T-helper 2 cell treated with Interferon-gamma antibody and Interleukin-4, amounts not matched to agents 100 ng/mL and 5 ng/mL, for 36 hours (primary cell): ENCODE measurements around the gene MEIS3. TPM values are rescaled to one million over a fixed set of nuclear protein-coding genes. Genes with fewer than 3 reads are reported as not detected.
"Not testable (repeated sequence)": the region's sequence is repeated elsewhere in the genome, so short reads cannot be mapped to it uniquely, and the experiment has no call there.

ENCODE experiments used
- intact Hi-C: fragments of 100-400 bp; cut with micrococcal nuclease; formaldehyde crosslinking; loops from one replicate; pipeline ENCODE4 v1.15.1; 2023
- total RNA-seq: library from RNA; stranded (reverse); gene quantifications from 2 replicates; pipeline ENCODE4 v1.2.3, GENCODE V29; 2022

The MEIS3 gene
- total RNA-seq, 1 donor from 2014 or later: 0.20 TPM

DNA sequence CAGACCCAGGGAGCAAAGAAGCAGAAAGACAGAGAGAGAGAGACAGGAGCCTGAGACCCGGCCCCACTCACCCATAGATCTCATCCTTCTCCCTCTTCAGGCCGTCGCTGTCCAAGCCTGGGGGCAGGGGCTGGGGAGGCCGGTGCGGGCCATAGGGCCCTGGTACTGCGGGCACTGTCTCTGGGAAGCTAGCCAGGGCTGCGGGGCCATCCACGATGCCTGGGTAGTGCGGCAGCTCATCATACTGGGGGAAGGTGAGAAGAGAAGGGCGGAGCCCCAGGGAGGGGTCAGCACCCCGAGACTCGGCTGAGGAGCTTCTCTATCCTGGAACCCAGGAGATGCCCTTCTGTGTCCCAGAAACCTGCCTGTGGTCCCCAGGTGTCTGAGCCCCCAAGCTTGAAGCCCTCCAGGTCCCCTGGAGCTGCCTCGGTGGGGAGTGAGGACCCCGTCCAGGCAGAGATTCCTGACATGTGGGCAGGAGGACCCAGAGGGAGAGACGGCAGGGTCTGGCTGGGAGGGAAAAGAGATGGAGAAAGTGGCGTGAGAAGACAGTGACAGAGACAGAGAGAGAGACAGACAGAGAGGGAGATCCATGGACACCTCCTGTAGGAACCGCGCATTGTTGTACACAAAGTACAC, 2.1 kb downstream of the MEIS3 start:
- intact Hi-C loops: no loop called here

- intact Hi-C loops: no loop called here
These were observed 2.7 kb downstream of the MEIS3 start for GRCh38 chr19:47416643-47416985.

- intact Hi-C loops: no loop called here
These were observed 3.2 kb downstream of the MEIS3 start for GRCh38 chr19:47415953-47416642.

GRCh38 chr19:47414469-47414868, 4.9 kb downstream of the MEIS3 start:
- intact Hi-C loops: no loop called here

DNA sequence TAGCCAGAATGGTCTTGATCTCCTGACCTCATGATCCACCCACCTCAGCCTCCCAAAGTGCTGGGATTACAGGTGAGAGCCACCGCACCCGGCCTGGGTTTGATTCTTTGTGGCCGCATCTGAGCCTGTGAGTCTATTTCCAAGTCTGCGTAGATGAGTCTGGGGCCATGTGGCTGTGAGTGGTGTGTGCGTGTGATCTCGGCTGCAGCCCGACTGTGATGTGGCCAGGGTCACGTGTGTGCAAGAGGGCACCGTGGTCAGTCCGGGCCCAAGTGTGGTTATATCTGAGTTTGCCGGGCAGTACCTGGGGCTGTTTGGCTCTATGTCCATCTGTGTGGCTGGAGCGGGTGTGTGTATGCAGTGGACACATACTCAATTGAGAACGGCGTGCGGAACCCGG, 5.4 kb downstream of the MEIS3 start:
- intact Hi-C loops: no loop called here

- intact Hi-C loops: not testable (repeated sequence)
These were observed 7.6 kb downstream of the MEIS3 start for GRCh38 chr19:47411696-47412095.

- intact Hi-C loops: no loop called here
These were observed 8.2 kb downstream of the MEIS3 start for GRCh38 chr19:47411101-47411500.

DNA sequence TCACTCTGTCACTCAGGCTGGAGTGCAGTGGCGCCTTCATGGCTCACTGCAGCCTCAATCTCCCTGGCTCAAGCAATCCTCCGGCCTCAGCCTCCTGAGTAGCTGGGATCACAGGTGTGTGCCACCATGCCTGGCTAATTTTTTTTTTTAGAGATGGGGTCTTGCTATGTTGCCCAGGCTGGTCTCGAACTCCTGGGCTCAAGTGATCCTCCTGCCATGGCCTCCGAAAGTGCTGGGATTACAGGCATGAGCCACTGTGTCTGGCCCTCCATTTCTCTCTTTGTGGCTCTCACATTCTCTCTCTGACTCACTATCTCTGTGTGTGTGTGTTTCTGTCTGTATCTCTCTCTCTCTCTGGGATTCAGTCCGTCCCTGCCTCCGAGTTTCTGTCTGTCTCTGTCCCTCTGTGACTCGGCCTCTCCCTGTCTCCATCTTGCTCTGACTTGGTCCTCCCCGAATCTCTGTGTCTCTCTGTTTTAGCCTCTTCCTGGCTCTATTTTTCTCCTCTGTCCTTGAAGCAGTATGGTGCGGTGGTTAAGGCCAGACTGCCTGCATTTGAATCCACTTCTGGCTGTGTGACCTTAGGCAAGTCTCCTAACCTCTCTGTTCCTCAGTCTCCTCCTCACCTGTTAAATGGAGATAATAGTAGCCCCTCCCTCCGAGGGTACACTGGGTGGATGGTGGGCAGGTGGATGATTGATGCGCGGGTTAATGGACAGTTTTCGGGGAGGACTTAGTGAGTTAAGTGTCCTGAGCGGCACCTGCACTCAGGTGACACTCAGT, 11.0 kb downstream of the MEIS3 start:
- intact Hi-C loops: no loop called here

GRCh38 chr19:47407417-47407774, 11.9 kb downstream of the MEIS3 start:
- intact Hi-C loops: no loop called here

DNA sequence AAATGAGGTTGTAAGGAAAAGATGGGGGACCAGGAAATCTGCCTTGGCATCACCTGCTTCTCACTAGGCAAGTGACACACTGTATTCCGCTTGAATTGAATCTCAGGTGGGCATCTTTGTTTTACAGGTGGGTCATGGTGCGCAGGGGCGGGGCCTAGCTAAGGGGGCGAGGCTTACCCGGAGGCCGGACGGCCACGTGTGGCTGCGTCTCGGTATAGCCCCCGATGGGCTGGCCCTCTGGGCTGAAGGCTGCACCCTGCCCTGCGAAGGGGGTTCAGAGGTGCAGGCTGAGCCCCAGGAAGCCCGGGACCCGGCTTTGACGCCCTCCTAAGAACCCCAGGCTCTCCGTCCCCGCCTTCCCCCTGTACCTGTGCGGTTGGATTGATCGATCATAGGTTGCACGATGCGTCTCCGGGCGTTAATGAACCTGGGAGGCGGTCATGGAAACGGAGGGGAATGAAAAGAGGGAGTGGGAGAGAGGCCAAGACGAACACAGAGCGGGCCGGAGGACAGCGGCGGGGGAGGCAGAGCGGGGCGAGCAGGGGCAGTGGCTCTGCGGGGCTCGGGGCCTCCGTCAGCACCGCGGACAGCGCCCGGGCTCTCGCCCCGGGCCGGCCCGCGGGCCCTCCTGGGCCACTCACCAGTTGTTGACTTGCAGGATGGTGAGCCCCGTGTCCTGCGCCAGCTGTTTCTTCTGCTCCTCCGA, 12.5 kb downstream of the MEIS3 start:
- intact Hi-C loops: no loop called here

DNA sequence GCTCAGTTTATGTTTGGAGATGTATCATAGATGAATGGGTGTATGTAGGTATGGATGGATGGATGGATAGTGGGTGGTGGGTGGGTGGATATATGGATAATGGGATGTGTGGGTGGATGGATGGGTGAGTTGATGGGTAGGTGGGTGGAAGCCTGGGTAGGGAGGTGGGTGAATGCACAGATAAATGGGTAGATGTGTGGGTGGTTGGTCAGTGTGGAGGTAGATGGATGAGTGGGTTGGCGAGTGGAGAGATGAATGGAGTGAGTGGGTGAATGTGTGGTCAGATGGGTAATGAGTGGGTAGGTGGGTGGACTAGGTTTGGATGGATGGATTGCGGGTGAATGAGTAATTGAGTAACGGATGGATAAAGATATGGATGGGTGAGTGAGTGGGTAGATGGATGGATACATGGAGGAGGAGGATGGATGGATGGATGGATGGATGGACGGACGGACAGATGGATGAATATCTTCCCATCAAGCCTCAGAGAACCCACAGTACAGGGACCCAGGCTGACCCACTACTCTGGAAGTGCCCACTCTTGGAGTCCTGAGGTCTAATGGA, 13.4 kb downstream of the MEIS3 start:
- intact Hi-C loops: no loop called here

- intact Hi-C loops: no loop called here
These were observed 14.2 kb downstream of the MEIS3 start for GRCh38 chr19:47405197-47405550.

DNA sequence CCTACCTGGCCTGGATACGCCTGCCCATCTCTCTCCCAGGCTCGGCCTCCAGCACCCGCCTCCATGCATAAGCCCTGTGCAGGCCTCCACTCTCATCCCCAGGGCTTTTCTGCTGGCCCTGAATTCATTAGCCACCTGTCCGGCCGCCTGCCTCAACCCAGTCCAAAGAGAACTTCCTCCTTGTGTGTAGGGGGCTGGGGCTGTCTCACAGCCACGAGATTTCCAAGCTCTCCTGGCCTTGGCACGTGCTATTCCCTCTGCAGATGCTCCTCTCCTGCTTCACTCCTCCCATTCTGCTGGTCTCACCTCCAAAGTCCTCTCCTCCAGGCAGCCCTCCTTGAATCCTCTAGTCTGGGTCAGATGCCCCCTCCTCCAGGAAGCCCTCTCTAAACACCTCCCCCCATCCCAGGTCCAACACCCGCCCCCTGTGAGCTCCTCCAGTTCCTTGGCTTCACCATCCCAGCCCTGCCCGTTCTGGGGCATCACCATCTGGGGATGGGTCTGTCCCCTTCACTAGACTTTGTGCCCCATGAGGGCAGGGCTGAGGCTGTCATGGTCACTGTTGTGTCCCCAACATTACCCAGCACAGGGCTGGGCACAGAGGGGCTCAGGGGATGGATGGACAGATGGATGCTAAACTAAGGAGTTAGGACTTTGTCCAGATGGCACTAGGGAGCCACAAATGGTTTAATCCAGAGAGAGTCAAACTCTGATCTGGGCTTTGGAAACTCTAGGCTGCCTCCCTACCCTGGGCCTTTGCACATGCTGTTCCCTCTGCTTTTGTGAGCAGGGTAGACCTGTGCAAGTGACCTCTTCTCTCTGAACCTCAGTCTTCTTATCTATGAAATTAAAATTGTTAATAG, 14.8 kb downstream of the MEIS3 start:
- intact Hi-C loops: no loop called here

GRCh38 chr19:47402504-47402903, 16.8 kb downstream of the MEIS3 start:
- intact Hi-C loops: no loop called here

DNA sequence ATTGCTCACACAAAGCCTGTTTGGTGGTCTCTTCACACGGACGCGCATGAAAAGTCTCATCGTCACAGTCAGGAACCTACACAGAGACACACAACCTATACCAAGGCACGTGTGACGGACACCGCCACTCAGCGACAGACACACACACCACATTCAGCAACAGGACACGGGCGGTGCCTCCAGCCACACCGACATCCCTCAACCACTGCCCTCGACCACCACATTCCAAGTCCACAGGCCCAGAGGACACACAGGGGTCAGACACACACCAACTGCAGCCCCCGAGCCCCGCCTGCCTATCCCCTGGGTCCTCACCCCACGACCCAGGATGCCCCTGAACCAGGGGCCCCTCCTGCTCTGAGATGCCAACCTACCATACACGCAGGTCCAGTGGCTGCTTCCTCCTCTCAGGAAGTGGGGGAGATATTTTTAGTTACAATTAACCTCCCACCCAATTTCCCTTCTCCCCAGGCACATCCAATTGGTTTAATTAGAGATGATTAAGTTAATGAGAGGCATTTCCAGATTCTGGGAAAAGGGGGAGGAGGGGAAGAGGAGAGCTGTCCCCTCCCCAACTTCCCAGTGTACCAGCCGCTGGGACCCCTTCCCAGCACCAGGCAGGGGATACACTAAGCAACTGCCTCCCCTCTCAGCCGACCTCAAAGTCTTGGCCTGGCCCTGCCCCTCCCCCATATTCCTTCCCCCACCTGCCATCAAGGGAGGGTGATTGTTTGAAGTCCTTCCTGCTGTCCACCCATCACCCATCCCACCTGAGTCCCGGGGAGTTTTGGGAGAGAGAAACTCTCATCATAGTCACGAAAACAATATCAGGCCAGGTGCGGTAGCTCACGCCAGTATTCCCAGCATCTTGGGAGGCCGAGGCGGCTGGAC, 20.4 kb downstream of the MEIS3 start:
- intact Hi-C loops: no loop called here

DNA sequence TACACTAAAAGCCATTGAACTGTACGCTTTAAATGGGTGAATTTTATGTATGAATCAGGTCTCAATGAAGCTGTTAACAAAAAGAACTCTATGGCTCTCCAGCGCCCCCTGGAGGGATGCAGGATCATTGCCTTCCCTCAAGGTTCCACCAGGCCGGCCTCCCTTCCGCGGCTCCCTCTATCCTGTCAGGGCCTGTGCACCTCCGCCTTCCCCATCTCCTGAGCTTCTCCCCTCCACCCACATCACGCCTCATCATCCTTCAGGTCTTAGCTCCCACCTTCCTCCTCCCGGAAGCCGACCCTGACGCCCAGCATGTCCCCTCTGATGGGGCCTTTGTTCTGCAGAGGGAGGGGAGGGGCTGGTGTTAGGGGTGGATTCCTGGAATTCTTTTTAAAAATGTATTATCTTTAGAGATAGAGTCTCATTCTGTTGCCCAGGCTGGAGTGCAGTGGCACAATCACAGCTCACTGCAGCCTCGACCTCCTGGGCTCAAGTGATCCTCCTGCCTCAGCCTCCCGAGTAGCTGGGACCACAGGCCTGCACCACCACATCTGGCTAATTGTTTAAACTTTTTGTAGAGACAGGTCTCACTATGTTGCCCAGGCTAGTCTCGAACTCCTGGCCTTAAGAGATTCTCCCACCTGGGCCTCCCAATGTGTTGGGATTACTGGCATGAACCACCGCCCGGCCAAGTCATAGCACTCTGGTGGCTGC, 27.7 kb downstream of the MEIS3 start:
- intact Hi-C loops: loop anchor here (1.0 kb wide), 2 partner anchors 95 to 107 kb away; no protein-coding TSS in a partner anchor

- intact Hi-C loops: loop anchor here (1.0 kb wide), 2 partner anchors 95 to 107 kb away; no protein-coding TSS in a partner anchor
These were observed 28.5 kb downstream of the MEIS3 start for GRCh38 chr19:47390533-47391488.

GRCh38 chr19:47389150-47389556, 30.2 kb downstream of the MEIS3 start:
- intact Hi-C loops: no loop called here
